ENCODE data around the gene SEMA4C.

GRCh38 chr2:96891591-96892333, 21.9 kb upstream of the SEMA4C start:
- no peak for TF ChIP-seq CTCF (IDR thresholded peaks at IDR 0.05)
- no peak for TF ChIP-seq ZFX (IDR thresholded peaks at IDR 0.05; ENCODE audit: borderline replicate concordance)
